AG09319 (cell line): ENCODE results near the gene PDGFA.

Experiments used
- DNase-seq: peaks from one replicate; pipeline ENCODE4 v3.0.0-alpha.2; 2010; ENCODE audit warnings: low read depth; ENCODE audit errors: extremely low read depth
- CTCF ChIP-seq: IDR thresholded peaks from 2 replicates; pipeline ENCODE4 v1.5.1; 2011; ENCODE audit warnings: low read depth, mild to moderate bottlenecking, inconsistent platforms, low read length, moderate library complexity

The PDGFA gene

GRCh38 chr7:518630-519483 is 789 bp downstream of the PDGFA start:
- TF ChIP-seq CTCF, result no peak
- DNase-seq, result no peak

DNA sequence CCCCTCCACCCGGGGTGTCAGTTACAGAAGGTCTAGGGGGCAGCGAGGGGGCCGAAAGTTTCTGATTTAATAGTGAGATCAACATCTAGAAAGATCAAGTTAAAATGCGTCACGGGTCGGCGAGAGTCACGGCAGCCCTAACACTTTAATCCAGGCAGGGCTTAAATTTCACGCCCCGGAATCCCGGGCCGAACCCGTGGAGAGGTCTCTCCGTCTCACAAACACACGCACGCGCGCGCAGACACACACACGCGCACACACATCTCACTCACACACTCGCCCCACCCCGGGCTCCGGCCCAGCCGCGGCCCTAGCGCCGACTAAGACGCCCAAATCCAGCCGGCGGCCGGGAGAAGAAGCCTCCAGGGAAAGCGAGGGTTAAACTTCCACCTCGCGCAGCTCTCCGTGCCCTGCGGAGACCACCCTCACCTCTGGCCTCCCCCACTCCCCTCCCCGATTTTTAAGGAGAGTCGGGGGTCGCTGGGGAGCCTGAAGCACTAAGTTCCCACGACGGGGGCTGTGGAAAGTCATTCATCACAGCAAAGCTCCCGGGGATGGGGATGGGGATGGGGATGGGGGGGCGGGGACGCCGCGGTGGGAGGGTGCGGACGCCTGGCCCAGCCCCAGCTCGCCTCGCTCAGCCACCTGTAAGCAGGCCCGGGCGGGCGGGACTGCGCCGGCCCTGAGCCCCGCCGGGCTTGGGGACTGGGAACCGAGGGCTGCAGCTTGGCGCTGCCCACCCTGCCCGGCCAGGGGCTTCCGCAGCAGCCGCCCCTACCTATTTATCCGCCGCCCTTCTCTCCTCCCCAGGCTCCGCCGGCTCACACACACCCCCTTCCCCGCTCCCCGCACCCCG is 1.6 kb downstream of the PDGFA start:
- no peak for TF ChIP-seq CTCF
- no peak for DNase-seq

DNA sequence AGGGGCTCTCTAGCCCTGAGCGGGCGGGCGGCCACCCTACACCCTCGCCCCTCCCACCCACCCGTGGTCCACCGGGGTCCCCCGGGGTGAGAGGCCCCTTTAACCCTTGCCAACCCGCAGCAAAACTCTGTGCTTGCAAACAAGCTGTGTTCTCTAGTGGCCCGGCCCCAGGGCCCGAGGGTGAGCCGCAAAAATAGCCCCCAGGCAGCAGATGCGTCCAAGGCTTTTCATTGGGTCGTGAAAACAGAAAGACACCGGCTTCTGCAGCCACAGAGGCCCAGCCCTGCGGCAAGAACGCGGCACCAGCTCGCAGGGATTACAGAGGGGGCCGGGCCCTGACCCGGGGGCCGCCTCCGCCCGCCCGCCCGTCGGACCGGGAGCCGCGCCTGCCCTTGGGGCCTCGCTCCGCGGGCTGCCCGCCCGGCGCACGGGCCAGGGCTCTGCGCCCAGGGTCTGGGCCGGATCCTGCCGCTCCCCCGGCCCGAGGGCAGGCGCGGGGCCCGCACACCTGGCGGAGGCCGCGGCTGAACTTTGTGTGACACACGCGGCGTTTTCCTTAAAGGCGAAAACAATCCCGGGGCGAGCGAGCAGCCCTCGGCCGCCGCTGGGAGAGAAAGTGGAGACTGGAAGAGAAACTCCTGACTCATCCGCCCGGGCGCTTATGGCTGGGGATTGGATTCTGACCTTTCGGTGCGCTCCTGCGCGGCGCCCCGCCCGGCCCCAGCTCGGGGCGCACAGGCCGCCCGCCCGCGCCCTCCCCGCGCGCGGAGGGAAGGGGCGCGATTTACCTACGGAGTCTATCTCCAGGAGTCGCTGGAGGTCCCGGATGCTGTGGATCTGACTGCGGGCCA is 2.8 kb downstream of the PDGFA start:
- TF ChIP-seq CTCF, result no peak
- DNase-seq, result no peak

- DNase-seq, result no peak
- TF ChIP-seq CTCF, result no peak
Observed at GRCh38 chr7:516216-516605, 3.4 kb downstream of the PDGFA start.

DNA sequence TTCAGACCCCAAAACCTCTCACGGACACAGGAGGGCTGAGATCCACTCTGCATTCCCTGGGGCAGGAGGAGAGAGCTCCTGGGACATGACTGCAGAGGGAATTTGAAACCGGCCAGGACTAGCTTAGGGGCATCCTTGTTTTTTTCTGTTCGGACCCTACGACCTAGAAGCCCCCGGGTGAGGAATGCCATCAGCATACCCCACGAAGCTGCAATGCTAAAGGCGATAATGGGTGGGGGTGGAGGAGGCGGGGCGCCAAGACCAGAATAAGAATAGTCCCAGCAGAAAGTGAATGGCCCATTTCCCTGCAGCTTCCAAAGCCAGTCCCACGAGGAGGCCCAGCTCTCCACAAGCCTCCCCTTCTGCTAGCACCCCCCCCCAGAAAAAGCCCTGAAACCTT is 4.0 kb downstream of the PDGFA start:
- TF ChIP-seq CTCF, result no peak
- no peak for DNase-seq

GRCh38 chr7:514651-515598 is 4.7 kb downstream of the PDGFA start:
- DNase-seq, result no peak

More at GRCh38 chr7:514651-515598, 4.7 kb downstream of the PDGFA start:
- TF ChIP-seq CTCF, result no peak
